A673 (cell line): ENCODE data around the gene OSBPL3.

Source experiments
- EZH2 ChIP-seq: fragments of 200-600 bp; sonication (generic); IDR thresholded peaks from 2 replicates; pipeline ENCODE4 v1.6.1; 2017; ENCODE audit warnings: borderline replicate concordance, low read depth, mild to moderate bottlenecking, mixed read lengths, antibody characterized with exemption, low read length; ENCODE audit not compliant: poor library complexity, severe bottlenecking
- TF ChIP-seq, protein P1 (sequence below): fragments of 300-800, 200-600 bp; sonication (generic); conservative IDR thresholded peaks from 2 replicates; pipeline ENCODE4 v1.5.1; 2017; ENCODE audit warnings: low read depth, mild to moderate bottlenecking, antibody characterized with exemption, low read length, moderate library complexity, mixed read lengths

DNA sequence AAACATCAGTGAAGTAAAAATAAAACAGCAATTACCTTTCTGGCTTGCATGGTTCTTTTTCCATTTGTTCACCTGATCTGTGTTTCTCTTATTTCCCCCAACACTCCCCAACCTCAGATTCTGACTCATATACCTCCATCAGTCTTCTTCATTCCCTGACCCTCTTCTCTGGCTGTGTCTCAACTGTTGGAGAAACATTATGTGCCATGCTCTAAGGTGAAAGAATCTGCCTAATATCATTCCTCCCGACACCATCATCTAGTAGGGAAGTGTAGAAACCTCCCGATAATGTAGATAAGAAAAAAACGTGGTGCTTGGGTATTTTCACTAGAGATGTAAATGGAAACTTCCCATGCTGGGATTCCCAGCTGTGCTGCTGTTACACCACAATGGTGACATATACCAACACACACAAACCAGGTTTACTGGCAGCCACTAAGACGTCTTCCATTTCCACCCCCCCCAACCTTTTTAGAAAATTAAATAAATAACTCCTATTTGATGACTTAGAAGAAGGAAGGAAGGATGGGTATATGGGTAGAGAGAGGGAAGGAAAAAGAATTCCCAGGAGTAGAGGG is 63.4 kb downstream of the OSBPL3 start:
- TF ChIP-seq EZH2 = no peak
- TF ChIP-seq, protein P1, sequence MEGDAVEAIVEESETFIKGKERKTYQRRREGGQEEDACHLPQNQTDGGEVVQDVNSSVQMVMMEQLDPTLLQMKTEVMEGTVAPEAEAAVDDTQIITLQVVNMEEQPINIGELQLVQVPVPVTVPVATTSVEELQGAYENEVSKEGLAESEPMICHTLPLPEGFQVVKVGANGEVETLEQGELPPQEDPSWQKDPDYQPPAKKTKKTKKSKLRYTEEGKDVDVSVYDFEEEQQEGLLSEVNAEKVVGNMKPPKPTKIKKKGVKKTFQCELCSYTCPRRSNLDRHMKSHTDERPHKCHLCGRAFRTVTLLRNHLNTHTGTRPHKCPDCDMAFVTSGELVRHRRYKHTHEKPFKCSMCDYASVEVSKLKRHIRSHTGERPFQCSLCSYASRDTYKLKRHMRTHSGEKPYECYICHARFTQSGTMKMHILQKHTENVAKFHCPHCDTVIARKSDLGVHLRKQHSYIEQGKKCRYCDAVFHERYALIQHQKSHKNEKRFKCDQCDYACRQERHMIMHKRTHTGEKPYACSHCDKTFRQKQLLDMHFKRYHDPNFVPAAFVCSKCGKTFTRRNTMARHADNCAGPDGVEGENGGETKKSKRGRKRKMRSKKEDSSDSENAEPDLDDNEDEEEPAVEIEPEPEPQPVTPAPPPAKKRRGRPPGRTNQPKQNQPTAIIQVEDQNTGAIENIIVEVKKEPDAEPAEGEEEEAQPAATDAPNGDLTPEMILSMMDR = no peak
